ENCODE results near the gene FRAS1. TPM values are rescaled to one million over a fixed set of nuclear protein-coding genes. Genes with fewer than 3 reads are reported as not detected.

The FRAS1 gene
- total and polyA plus RNA-seq, 9 of the 15 experiments (the other 6 are each of a cell fraction or from before 2014, with no cell fraction given), result under 0.01 to 0.11 (median 0.04) TPM; not detected in 2

- no peak overlapping the region for H3K4me3 ChIP-seq
- no peaks in the 10 kb centered on the region for H3K36me3 ChIP-seq (ENCODE audit: control insufficient read depth, insufficient read depth, low read length)
- H3K9ac ChIP-seq (ENCODE audit: insufficient read depth in 1 of 2, low read depth in 2 of 2, low read length in 2 of 2), result no peak overlapping the region
- no peak overlapping the region for H2AFZ ChIP-seq (ENCODE audit: low read depth, low read length)
- TF ChIP-seq ZNF146 (CRISPR knock-in tag; IDR thresholded peaks at IDR 0.05; ENCODE audit: unreplicated experiment) (no peak), TAF15 (IDR thresholded peaks at IDR 0.05; ENCODE audit: low read depth, low read length) (no peak), SPI1 (IDR thresholded peaks at IDR 0.05; ENCODE audit: borderline replicate concordance, low read depth, low read length) (no peak), ZFP1 (CRISPR knock-in tag; IDR thresholded peaks at IDR 0.05) (no peak), ZNF3 (CRISPR knock-in tag; IDR thresholded peaks at IDR 0.05) (no peak), MXD1 (CRISPR knock-in tag; IDR thresholded peaks at IDR 0.05; ENCODE audit: borderline replicate concordance, poor library complexity, severe bottlenecking) (no peak), KDM2B (CRISPR knock-in tag; IDR thresholded peaks at IDR 0.05) (no peak), ZNF696 (CRISPR knock-in tag; conservative IDR thresholded peaks at IDR 0.05) (no peak), ELF2 (CRISPR knock-in tag; IDR thresholded peaks at IDR 0.05) (no peak), ZNF707 (CRISPR knock-in tag; conservative IDR thresholded peaks at IDR 0.05) (no peak), MITF (IDR thresholded peaks at IDR 0.05) (no peak), MEF2D (tag; conservative IDR thresholded peaks at IDR 0.05; ENCODE audit: low read depth) (no peak)
- ChIA-PET POLR2A (no interaction called here), CTCF (ENCODE audit: low intra/inter-chr PET ratio) (no interaction called here)
- H4K20me1 ChIP-seq (replicated peaks; ENCODE audit: control insufficient read depth, insufficient read depth, low read length), result no peaks in the 10 kb centered on the region
- H3K79me2 ChIP-seq (ENCODE audit: control insufficient read depth, insufficient read depth, low read length), result no peaks in the 10 kb centered on the region
- ATAC-seq, result no peak
- BruUV-seq (replicated peaks), result no TSS peak
- H3K9me3 ChIP-seq (replicated peaks; ENCODE audit: control insufficient read depth, insufficient read depth, low read depth, low read length), result no peaks in the 10 kb centered on the region
- no peak overlapping the region for H3K4me2 ChIP-seq (ENCODE audit: insufficient read depth, low read length)
- WGBS (ENCODE audit: insufficient coverage, low coverage, missing lambda C conversion rate), result 0% methylated on average over 5 of the region's 5 CpGs
- peaks cover 4 to 7% of the 10 kb centered on the region in 2 experiments; a peak in 3 of 5 replicates for H3K27me3 ChIP-seq (ENCODE audit: control insufficient read depth in 2 of 2, insufficient read depth in 2 of 2, low read length in 2 of 2)
- H3K9me1 ChIP-seq (ENCODE audit: control insufficient read depth, insufficient read depth, low read length), result no peaks in the 10 kb centered on the region
- no peak for FAIRE-seq
- DNase-seq (ENCODE audit: extremely low read depth in 1 of 4, low spot score in 3 of 4), result no peak
- no peak overlapping the region for H3K27ac ChIP-seq (ENCODE audit: extremely low read depth, low read depth, low read length)
- in situ Hi-C loops (cut with MboI), result no loop called here
- no peaks in the 10 kb centered on the region for H3K4me1 ChIP-seq (replicated peaks in 1 of 2; ENCODE audit: control insufficient read depth in 2 of 2, insufficient read depth in 2 of 2, low read length in 2 of 2)
- intact Hi-C loops (cut with micrococcal nuclease), result no loop called here
Measured at GRCh38 chr4:78372355-78372988, 315.3 kb downstream of the FRAS1 start.
